GM03348 (cell line): ENCODE measurements around the gene FOXL1.
A peak's percentile ranks its signal among the peaks of the same experiment; 100 is the strongest.
"Not testable (repeated sequence)": the region's sequence is repeated elsewhere in the genome, so short reads cannot be mapped to it uniquely, and the experiment has no call there.

ENCODE experiments used
- DNase-seq: peaks from one replicate; pipeline ENCODE4 v3.0.0; 2012; ENCODE audit warnings: low spot score

The FOXL1 gene

DNA sequence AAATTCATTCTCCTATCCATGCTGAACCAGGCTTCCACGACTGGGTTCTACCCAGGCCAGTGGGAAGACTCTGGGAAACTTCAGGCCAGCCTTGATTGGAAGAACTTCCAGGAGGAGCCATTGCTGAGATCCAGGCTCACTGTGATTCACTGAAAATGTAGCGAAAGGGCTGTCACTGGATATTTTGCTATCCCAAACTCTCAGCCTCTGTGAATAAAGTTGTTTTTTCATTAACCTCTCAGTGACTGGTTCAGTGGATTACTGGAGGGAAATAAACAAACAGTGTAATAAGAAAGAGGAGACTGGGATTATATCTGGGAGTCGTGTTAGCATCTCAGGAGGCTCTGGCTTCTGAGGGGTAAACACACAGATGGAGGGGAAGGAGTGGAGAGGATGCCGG, 3.1 kb downstream of the FOXL1 start:
- no peak for DNase-seq

DNA sequence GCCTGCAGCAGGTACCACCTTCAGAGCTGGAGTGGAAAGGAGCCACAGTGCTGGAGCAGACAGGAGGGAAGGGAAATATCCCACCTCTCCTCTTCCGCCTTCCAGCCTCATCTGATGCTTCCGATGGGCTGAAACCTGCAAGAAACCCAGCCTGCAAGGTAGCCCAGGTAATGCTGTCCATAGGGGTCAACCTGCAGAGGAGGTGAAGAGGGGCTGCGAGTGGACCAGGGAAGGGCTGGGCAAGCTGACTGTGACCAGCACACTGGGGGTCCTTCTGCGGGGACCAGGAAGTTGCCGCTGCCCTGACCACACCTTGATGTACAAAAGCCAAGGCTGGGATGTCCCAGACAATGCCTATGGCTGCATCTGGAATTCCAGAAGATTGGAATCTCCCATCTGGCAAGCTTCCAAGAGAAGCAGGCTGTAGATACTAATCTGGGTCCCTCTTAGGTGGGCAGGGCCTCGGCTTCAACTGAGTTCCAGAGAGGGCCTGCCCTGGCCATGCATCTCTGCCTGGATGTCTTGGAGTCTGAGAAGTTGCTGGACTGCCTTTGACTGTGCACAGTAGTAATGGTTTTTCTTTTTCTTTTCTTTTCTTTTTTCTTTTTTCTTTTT, 5.8 kb downstream of the FOXL1 start:
- DNase-seq = no peak

DNA sequence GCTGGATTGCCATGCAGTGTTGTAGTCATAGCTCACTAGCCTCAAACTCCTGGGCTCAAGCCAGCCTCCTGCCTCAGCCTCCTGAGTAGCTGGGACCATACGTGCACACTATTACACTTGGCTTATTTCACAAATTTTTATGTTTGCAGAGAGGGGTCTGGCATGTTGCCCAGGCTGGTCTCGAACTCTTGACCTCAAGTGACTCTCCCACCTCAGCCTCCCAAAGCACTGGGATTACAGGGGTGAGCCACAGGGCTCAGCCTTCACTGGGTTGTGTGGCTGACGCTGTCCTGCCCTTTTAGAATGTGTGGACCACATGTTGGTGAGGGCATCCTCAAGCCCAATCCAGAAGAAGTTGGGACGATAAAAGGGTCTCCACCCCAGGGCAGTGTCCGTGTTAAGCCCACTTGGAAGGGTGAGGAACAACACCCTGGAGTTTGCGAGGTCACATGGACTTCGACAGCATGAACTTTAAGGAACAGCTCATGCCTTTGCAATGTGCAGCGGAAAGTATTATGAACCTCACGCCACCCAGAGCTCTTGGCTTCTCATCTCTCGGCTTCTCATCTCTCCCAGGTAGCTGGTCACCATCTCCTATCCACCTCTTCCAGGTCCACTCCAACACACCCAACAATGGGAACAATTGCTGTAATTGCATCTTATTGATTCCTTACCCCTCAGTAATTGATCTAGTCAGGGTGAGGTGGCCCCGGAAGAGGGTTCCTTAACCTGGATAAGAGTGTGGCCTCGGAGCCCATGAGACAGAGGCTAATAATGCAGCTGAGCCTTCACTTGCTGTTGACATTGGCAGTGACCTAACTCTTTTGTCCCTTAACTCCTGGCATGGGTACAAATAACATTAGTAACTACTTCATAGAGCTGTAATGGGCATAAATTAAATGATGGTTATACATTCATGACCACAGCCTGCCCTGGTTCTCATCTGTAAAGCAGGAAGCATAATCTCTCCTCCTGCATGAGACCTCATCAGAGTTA, 6.7 kb downstream of the FOXL1 start:
- no peak for DNase-seq

- DNase-seq = peak; percentile 68
Observed at GRCh38 chr16:86585821-86586611, 7.7 kb downstream of the FOXL1 start.

GRCh38 chr16:86587487-86587886, 9.1 kb downstream of the FOXL1 start:
- DNase-seq = no peak

GRCh38 chr16:86587955-86588354, 9.6 kb downstream of the FOXL1 start:
- DNase-seq = not testable (repeated sequence)

DNA sequence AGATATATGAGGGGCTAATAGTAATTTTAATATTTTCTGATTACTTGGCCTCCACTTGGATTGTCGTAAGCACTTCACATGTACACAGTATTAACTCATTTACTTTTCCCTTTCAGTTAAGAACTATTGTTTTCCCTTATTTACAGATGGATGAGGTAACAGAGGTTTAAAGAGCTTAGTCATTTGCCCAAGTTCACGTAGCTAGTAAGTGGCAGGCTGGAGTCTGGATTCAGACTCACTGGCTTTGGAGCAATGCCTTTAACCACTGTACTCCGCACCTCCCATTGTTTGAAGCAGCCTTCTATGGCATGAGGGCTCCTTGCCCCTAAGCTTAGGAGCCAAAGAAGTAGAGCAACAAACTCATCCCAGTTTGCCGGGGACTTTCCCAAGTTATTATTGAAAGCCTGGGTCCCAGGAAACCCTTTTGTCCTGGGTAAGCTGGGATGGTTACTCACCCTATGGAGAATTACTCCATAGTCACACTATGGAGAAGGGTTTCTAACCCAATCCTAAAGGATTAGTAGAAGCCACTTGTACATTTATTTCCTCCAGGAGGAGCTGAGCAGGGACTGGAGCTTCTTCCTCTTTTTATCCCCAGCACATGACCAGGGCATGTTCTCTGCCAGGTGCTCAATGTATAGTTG, 12.3 kb downstream of the FOXL1 start:
- peak; percentile 72 for DNase-seq

GRCh38 chr16:86591270-86591669, 12.9 kb downstream of the FOXL1 start:
- DNase-seq = no peak

DNA sequence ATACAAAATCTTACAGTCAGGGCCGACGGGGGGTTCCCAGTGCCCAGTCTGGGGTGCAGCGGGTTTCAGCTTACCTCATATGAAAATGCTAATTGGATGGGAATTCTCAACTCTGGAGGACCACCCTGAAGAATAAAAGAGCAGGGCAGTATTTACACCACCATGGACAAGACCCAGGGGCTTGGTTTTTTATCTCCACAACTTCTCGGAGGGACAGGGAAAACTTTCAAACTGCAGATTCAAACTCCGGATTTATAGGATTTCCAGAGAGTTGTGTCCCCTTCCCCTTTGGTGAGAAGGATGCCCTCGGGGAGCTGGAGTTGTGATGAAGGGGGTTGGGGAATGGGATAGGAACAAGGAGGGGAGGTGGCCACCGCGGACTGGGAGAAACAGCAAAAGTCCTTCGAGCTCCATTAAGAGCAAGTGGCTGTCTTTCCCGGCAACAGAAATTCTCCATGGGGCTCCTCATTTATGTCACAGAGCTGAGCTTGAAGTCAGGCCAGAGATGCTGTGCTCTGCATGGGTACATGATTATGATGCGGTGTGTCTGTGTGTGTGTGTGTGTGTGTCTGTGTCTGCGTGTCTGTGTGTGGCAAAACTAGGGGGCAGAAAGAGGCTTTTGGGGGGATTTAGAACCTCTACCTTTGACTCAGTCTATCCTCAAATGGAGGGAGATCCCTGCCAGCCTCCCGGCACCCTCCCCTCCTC, 15.7 kb downstream of the FOXL1 start:
- DNase-seq = no peak

GRCh38 chr16:86594721-86595120, 16.4 kb downstream of the FOXL1 start:
- DNase-seq = no peak

GRCh38 chr16:86595983-86596605, 17.7 kb downstream of the FOXL1 start:
- no peak for DNase-seq

DNA sequence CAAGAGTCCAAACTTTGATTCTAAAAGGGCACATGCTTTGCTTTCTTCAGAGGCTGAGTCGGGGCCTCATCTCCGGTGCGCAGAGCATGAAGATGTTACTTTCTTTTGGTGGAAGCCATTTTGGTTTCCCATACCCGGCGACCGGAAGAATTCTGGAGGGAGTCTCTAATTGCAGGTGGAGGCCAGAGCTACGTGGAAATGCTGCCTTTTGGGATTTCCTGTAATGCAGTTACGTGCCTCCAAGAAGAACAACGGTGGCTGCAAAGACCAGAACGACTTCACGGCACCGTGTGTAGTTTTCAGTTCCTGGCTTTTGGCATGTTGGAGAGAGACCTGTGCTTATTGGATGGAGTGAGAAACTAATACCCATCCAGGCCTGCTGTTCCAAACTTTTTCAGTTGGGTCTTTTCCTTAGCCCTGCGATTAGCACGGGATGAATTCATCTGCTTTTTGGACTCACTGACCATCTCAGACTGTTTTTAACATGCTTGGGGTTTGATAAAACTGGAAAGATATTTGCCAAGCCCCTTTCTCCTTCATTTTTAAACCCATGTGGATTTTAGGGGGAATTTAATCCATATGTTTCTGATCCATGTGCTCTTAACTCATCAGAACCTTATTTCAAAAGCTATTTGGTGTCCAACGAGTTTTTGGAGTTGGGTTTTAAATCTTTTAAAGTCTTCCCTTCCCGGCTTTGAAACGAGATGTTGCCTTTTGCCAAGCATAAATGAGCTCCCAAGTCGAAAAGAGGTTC, 19.0 kb downstream of the FOXL1 start:
- DNase-seq = no peak

GRCh38 chr16:86597880-86598606, 19.7 kb downstream of the FOXL1 start:
- DNase-seq = peak; percentile 53

GRCh38 chr16:86598607-86599565, 20.5 kb downstream of the FOXL1 start:
- DNase-seq = peak; percentile 70

- DNase-seq = no peak
Observed at GRCh38 chr16:86601356-86601755, 23.0 kb downstream of the FOXL1 start.

DNA sequence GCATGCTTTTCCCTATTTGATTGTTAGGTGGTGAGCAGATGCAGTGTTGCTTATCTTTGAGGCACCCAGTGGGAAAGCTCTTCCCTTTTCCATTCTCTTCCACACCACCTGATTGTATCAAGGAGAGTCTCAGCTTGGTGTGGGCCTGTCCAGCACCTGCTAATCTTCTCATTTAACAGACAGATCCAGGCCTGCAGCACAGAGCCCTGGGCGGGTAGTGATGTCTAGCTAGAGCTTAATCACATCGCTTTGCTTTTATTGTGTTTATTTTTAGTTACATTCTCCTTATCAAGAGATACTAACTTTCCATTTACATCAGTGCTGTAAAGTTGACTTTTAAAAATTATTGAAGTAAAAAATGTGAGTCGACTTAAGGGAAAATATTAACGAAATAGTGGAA, 24.2 kb downstream of the FOXL1 start:
- DNase-seq = no peak

GRCh38 chr16:86604436-86605193, 26.3 kb downstream of the FOXL1 start:
- DNase-seq = no peak

DNA sequence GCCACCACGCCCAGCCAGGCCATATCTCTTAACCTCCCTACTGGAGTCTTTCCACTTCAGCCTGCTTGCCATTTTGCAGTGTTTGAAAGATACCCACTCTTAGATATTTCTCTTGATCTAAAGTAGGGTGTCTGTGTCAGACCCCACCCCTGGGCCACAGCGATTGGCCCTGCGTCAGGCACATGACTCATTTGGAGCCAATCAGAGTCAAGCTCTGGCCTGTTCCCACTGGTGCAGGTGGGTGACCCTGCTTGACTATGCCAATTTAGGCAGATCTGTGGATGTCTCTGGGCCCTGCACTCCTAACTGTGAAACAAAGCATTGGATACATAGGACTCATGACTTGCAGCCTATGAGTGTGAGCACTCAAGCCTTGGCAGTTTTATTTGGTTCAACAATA, 27.6 kb downstream of the FOXL1 start:
- DNase-seq = no peak
